H1 (cell line): ENCODE data around the gene NXPH3. TPM values are rescaled to one million over a fixed set of nuclear protein-coding genes. Genes with fewer than 3 reads are reported as not detected.

Experiments
- CTCF ChIA-PET: fragments of 300-600 bp; sonication (Branson Sonifier 250); formaldehyde crosslinking; loops from one replicate; lab custom pipeline; 2021; ENCODE audit not compliant: partially characterized antibody; lab: Charles Lee
- POLR2A ChIA-PET: fragments of 300-600 bp; sonication (Branson Sonifier 250); formaldehyde crosslinking; loops from one replicate; lab custom pipeline; 2021; ENCODE audit warnings: inconsistent platforms; ENCODE audit not compliant: partially characterized antibody; lab: Charles Lee
- DNase-seq, 2 experiments: peaks; one replicate each; pipeline versions ENCODE4 v3.0.0 to v3.0.0-alpha.2; 2010 to 2022; ENCODE audit warnings: low spot score in 2 of 2, low read depth in 1 of 2, mixed read lengths in 1 of 2
- FAIRE-seq: peaks from 2 replicates; lab custom pipeline; 2011; peaks lifted over from hg19 to GRCh38; lab: Jason Lieb, UNC
- H2AFZ ChIP-seq: 2 replicates; pipeline ENCODE4 v1.8.1; 2012; ENCODE audit warnings: low read length, inconsistent platforms
- H2AK5ac ChIP-seq: 2 replicates; pipeline ENCODE4 v1.6.1; 2013; ENCODE audit warnings: low read depth, low read length
- H2BK120ac ChIP-seq: replicated peaks from 2 replicates; pipeline ENCODE3; 2013; ENCODE audit warnings: low read depth, low read length, inconsistent platforms
- H2BK12ac ChIP-seq: 2 replicates; pipeline ENCODE4 v1.6.1; 2013; ENCODE audit warnings: low read depth, low read length
- H2BK15ac ChIP-seq: 2 replicates; pipeline ENCODE4 v1.6.1; 2013; ENCODE audit warnings: low read length
- H2BK20ac ChIP-seq: 2 replicates; pipeline ENCODE4 v1.6.1; 2013; ENCODE audit warnings: low read length
- H2BK5ac ChIP-seq: 2 replicates; pipeline ENCODE4 v1.6.1; 2013; ENCODE audit warnings: low read depth, low read length
- H3K14ac ChIP-seq: 2 replicates; pipeline ENCODE4 v1.6.1; 2013; ENCODE audit warnings: inconsistent platforms; ENCODE audit not compliant: insufficient read length
- H3K18ac ChIP-seq: 2 replicates; pipeline ENCODE4 v1.6.1; 2013; ENCODE audit warnings: low read length; ENCODE audit errors: extremely low read depth
- H3K23ac ChIP-seq: 2 replicates; pipeline ENCODE4 v1.6.1; 2013; ENCODE audit warnings: inconsistent platforms; ENCODE audit not compliant: insufficient read length
- H3K23me2 ChIP-seq: 2 replicates; pipeline ENCODE4 v1.6.1; 2013; ENCODE audit warnings: low read depth, low read length
- H3K27ac ChIP-seq: 2 replicates; pipeline ENCODE4 v1.6.1; 2011; ENCODE audit warnings: low read depth, low read length, inconsistent platforms
- H3K27me3 ChIP-seq, 4 experiments: replicated peaks in 1 of 4; 1 replicate in 1 of 4; 2 replicates in 3 of 4; pipeline versions ENCODE4 v1.6.1 to v1.8.1; 2011 to 2013; ENCODE audit warnings: low read length in 3 of 4, mild to moderate bottlenecking in 3 of 4, inconsistent platforms in 2 of 4, mixed read lengths in 2 of 4, moderate library complexity in 1 of 4; ENCODE audit not compliant: control insufficient read depth in 3 of 4, insufficient read depth in 3 of 4; ENCODE audit errors: extremely low read depth in 1 of 4
- H3K36me3 ChIP-seq, 4 experiments: 2 replicates each; pipeline versions ENCODE4 v1.6.1 to v1.8.1; 2011 to 2013; ENCODE audit warnings: mild to moderate bottlenecking in 4 of 4, low read length in 3 of 4, moderate library complexity in 2 of 4, control low read depth in 1 of 4, inconsistent platforms in 1 of 4; ENCODE audit not compliant: insufficient read depth in 4 of 4, control insufficient read depth in 2 of 4
- H3K4ac ChIP-seq: replicated peaks from 2 replicates; pipeline ENCODE3; 2013; ENCODE audit warnings: low read length, low read depth, mixed read lengths, inconsistent platforms; ENCODE audit not compliant: insufficient read length
- H3K4me1 ChIP-seq, 4 experiments: replicated peaks in 1 of 4; 1 replicate in 1 of 4; 2 replicates in 3 of 4; pipeline versions ENCODE4 v1.6.1 to v1.8.1; 2011 to 2013; ENCODE audit warnings: low read length in 3 of 4, inconsistent platforms in 2 of 4, mixed read lengths in 1 of 4; ENCODE audit not compliant: insufficient read depth in 4 of 4, control insufficient read depth in 3 of 4
- H3K4me2 ChIP-seq, 2 experiments: 2 replicates each; pipeline versions ENCODE4 v1.6.1 to v1.8.1; 2011 to 2013; ENCODE audit warnings: low read depth in 2 of 2, low read length in 2 of 2, control low read depth in 1 of 2, inconsistent platforms in 1 of 2, mild to moderate bottlenecking in 1 of 2; ENCODE audit not compliant: insufficient read depth in 1 of 2
- H3K4me3 ChIP-seq, 4 experiments: fragments of 200-600, 300-600 bp in 1 of 4; sonication (generic), shearing (Covaris generic), sonication (Bioruptor Twin) in 1 of 4; 2 replicates each; pipeline versions ENCODE4 v1.5.1 to v1.8.1; 2011 to 2016; ENCODE audit warnings: low read length in 4 of 4, low read depth in 3 of 4, control low read depth in 2 of 4, inconsistent platforms in 2 of 4, mild to moderate bottlenecking in 2 of 4, mixed read lengths in 1 of 4, moderate library complexity in 1 of 4; ENCODE audit not compliant: insufficient read depth in 2 of 4; ENCODE audit errors: extremely low read depth in 1 of 4
- H3K56ac ChIP-seq: replicated peaks from 2 replicates; pipeline ENCODE3; 2013; ENCODE audit warnings: low read depth, mild to moderate bottlenecking, mixed read lengths, low read length, inconsistent platforms; ENCODE audit not compliant: insufficient read length
- H3K79me1 ChIP-seq: 2 replicates; pipeline ENCODE4 v1.6.1; 2013; ENCODE audit warnings: low read depth, low read length, control low read depth
- H3K79me2 ChIP-seq, 2 experiments: 2 replicates each; pipeline versions ENCODE4 v1.6.1 to v1.8.1; 2012 to 2013; ENCODE audit warnings: low read length in 2 of 2, mild to moderate bottlenecking in 2 of 2, inconsistent platforms in 1 of 2; ENCODE audit not compliant: insufficient read depth in 2 of 2, control insufficient read depth in 1 of 2
- H3K9ac ChIP-seq, 4 experiments: replicated peaks in 1 of 4; 1 replicate in 1 of 4; 2 replicates in 3 of 4; pipeline versions ENCODE4 v1.6.1 to v1.8.1; 2011 to 2013; ENCODE audit warnings: low read depth in 3 of 4, low read length in 3 of 4, control low read depth in 2 of 4, mild to moderate bottlenecking in 2 of 4, moderate library complexity in 2 of 4, inconsistent platforms in 1 of 4; ENCODE audit errors: extremely low read depth in 1 of 4
- H3K9me3 ChIP-seq, 2 experiments: 2 replicates each; pipeline versions ENCODE4 v1.6.1 to v1.8.1; 2012 to 2013; ENCODE audit warnings: mild to moderate bottlenecking in 2 of 2, moderate library complexity in 2 of 2, control low read depth in 1 of 2, inconsistent platforms in 1 of 2, low read depth in 1 of 2, low read length in 1 of 2, mixed read lengths in 1 of 2; ENCODE audit not compliant: insufficient read depth in 2 of 2
- H4K20me1 ChIP-seq, 2 experiments: replicated peaks in 1 of 2; 2 replicates each; pipeline versions ENCODE3 to v1.8.1; 2011 to 2013; ENCODE audit warnings: inconsistent platforms in 2 of 2, low read length in 2 of 2, mild to moderate bottlenecking in 1 of 2; ENCODE audit not compliant: insufficient read depth in 2 of 2, control insufficient read depth in 1 of 2
- H4K5ac ChIP-seq: 2 replicates; pipeline ENCODE4 v1.6.1; 2013; ENCODE audit warnings: low read length, low read depth, mixed read lengths, inconsistent platforms; ENCODE audit not compliant: insufficient read length
- H4K8ac ChIP-seq: 2 replicates; pipeline ENCODE4 v1.8.0; 2013; ENCODE audit warnings: mild to moderate bottlenecking, moderate library complexity, low read length, inconsistent platforms; ENCODE audit not compliant: insufficient read depth; ENCODE audit errors: extremely low read depth
- H4K91ac ChIP-seq: replicated peaks from 2 replicates; pipeline ENCODE3; 2013; ENCODE audit warnings: low read length, mixed read lengths, inconsistent platforms; ENCODE audit not compliant: insufficient read length
- BACH1 ChIP-seq: IDR thresholded peaks from 2 replicates; pipeline ENCODE4 v1.6.1; 2012; ENCODE audit warnings: low read length, improper control_type of control experiment
- HDAC2 ChIP-seq, 2 experiments: fragments of 300-600 bp in 1 of 2; sonication (generic) in 1 of 2; IDR thresholded peaks; 2 replicates each; pipeline ENCODE4 v1.6.1; 2011 to 2012; ENCODE audit warnings: low read depth in 2 of 2, low read length in 2 of 2, mild to moderate bottlenecking in 2 of 2, moderate library complexity in 2 of 2, borderline replicate concordance in 1 of 2, inconsistent platforms in 1 of 2
- KDM4A ChIP-seq: IDR thresholded peaks from one replicate; pipeline ENCODE4 v1.7.1; 2012; ENCODE audit warnings: low read depth, mild to moderate bottlenecking, moderate library complexity, low read length, inconsistent platforms; ENCODE audit not compliant: severe bottlenecking
- PHF8 ChIP-seq: fragments of 200-600 bp; sonication (generic); conservative IDR thresholded peaks from 2 replicates; pipeline ENCODE4 v1.7.1; 2012; ENCODE audit warnings: low read depth, mild to moderate bottlenecking, inconsistent platforms, low read length, moderate library complexity
- TAF1 ChIP-seq: IDR thresholded peaks from 2 replicates; pipeline ENCODE4 v1.6.1; 2011; ENCODE audit warnings: mild to moderate bottlenecking, low read depth, low read length
- TBP ChIP-seq: IDR thresholded peaks from 2 replicates; pipeline ENCODE4 v1.6.1; 2011; ENCODE audit warnings: low read depth, low read length, improper control_type of control experiment
- TCF12 ChIP-seq: IDR thresholded peaks from 2 replicates; pipeline ENCODE4 v1.6.1; 2011; ENCODE audit warnings: low read depth, mild to moderate bottlenecking, low read length
- WGBS, 2 experiments: shearing (Covaris generic) in 1 of 2; methylation state at CpG; one replicate each; pipeline versions ENCODE4 v1.1.6 to v1.1.7; 2013 to 2015; ENCODE audit warnings: low lambda C conversion rate in 2 of 2, mixed read lengths in 2 of 2, inconsistent platforms in 1 of 2, low coverage in 1 of 2, missing lambda C conversion rate in 1 of 2; ENCODE audit not compliant: insufficient replicate concordance in 2 of 2, insufficient coverage in 1 of 2, insufficient read length in 1 of 2; ENCODE audit errors: extremely low coverage in 1 of 2, missing lambda C conversion rate in 1 of 2; 5-methylcytosine and 5-hydroxymethylcytosine counted together
- polyA plus RNA-seq, 7 experiments: library from polyadenylated mRNA; depleted of rRNA in 3 of 7; stranded (reverse) in 5 of 7; unstranded in 2 of 7; fragments of >200 nt in 5 of 7; fragments of 200-250 nt in 2 of 7; gene quantifications; 1 replicate in 5 of 7; 2 replicates in 1 of 7; 4 replicates in 1 of 7; pipeline versions ENCODE4 v1.2.1 to v1.2.3, GENCODE V29; 2011 to 2013; ENCODE audit warnings: missing spikeins in 2 of 7, mixed read lengths in 2 of 7
- total RNA-seq: library from RNA; stranded (reverse); fragmentation: NEBNext Ultra II Directional; extraction: Animal tissue kit (Norgen Biotek cat#: 25700); gene quantifications from 2 replicates; pipeline ENCODE4 v1.2.1, GENCODE V29; 2021
- TF ChIP-seq, protein P1 (sequence below), 3 experiments: IDR thresholded peaks; 1 replicate in 2 of 3; 2 replicates in 1 of 3; pipeline versions ENCODE4 v1.5.1 to v1.6.1; 2011; ENCODE audit warnings: low read length in 3 of 3, mild to moderate bottlenecking in 3 of 3, inconsistent platforms in 2 of 3, low read depth in 1 of 3, moderate library complexity in 1 of 3; ENCODE audit not compliant: insufficient read depth in 1 of 3; ENCODE audit errors: control extremely low read depth in 1 of 3

Gene NXPH3
- total and polyA plus RNA-seq, 2 of the 8 experiments (the other 6 are each of a cell fraction or from before 2014, with no cell fraction given), result 2.5 to 3.7 TPM

DNA sequence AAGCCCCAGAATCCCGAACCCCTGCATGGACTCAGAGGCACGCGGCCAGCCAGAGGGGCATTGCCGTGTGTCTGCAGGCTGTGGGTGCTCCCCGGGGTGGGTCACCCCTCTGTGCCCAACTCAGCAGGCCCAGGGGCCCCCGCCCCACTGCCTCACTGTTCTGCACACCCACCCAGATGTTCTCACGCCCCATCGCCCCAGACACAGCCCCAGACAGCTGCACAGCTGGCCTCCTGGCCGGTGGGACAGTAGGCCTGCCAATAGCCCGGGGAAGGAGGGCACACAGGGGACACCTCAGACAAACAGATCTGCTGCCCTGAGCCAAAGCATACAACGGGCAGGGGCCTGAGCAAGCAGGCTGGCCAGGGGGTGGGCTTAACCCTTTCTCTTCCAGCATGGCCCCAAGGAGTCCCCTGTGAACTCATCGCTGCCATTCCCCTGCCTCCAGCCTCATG lies 27.6 kb upstream of the NXPH3 start:
- no peak overlapping the region for H2BK120ac ChIP-seq
- CTCF ChIA-PET, result interaction anchor here (0.7 to 16.4 kb wide), 21 partner anchors 9 to 149 kb away, joined by 3 to 228 read pairs (median 6); partner anchors contain the start of genes NGFR and PHB1
- H2BK5ac ChIP-seq, result no peak overlapping the region
- no peak overlapping the region for H3K4me2 ChIP-seq
- H3K4me1 ChIP-seq, result peaks cover 0 to 29% (median 17%) of the 10 kb centered on the region in 4 experiments; a peak in 6 of 7 replicates
- H3K18ac ChIP-seq, result no peak overlapping the region
- no peak overlapping the region for H4K91ac ChIP-seq
- H3K4ac ChIP-seq, result no peak overlapping the region
- H3K79me2 ChIP-seq, result no peaks in the 10 kb centered on the region
- H4K20me1 ChIP-seq, result no peaks in the 10 kb centered on the region
- WGBS, 2 experiments, result 75% methylated on average over 4 of the region's 12 CpGs; no CpG with 5 or more reads in 1 of the 2 experiments
- no peak overlapping the region for H3K4me3 ChIP-seq
- H3K36me3 ChIP-seq, result no peaks in the 10 kb centered on the region
- H3K23me2 ChIP-seq, result no peaks in the 10 kb centered on the region
- H2BK12ac ChIP-seq, result peak overlapping the region; percentile 60; the same call in 1 of the 2 replicates
- H2BK20ac ChIP-seq, result no peak overlapping the region
- H4K5ac ChIP-seq, result no peak overlapping the region
- H2BK15ac ChIP-seq, result peak overlapping the region; percentile 75; the same call in 1 of the 2 replicates
- no peak overlapping the region for H3K9ac ChIP-seq
- H3K14ac ChIP-seq, result no peak overlapping the region
- H3K56ac ChIP-seq, result no peak overlapping the region
- no peak for DNase-seq
- H2AFZ ChIP-seq, result no peak overlapping the region
- H4K8ac ChIP-seq, result no peak overlapping the region
- no peak overlapping the region for H3K23ac ChIP-seq
- H3K9me3 ChIP-seq, result no peaks in the 10 kb centered on the region
- no peak for FAIRE-seq
- no peaks in the 10 kb centered on the region for H3K27me3 ChIP-seq
- no peak overlapping the region for H3K27ac ChIP-seq
- H2AK5ac ChIP-seq, result no peak overlapping the region
- no peak for TF ChIP-seq HDAC2 (IDR thresholded peaks at IDR 0.05; ENCODE audit: borderline replicate concordance in 1 of 2, low read depth in 2 of 2, low read length in 2 of 2)
- TF ChIP-seq TAF1, result no peak
- TF ChIP-seq KDM4A, result no peak
- TF ChIP-seq BACH1, result no peak
- no peak for TF ChIP-seq TBP
- no peak for TF ChIP-seq PHF8
- no peak for TF ChIP-seq TCF12
- TF ChIP-seq, protein P1, sequence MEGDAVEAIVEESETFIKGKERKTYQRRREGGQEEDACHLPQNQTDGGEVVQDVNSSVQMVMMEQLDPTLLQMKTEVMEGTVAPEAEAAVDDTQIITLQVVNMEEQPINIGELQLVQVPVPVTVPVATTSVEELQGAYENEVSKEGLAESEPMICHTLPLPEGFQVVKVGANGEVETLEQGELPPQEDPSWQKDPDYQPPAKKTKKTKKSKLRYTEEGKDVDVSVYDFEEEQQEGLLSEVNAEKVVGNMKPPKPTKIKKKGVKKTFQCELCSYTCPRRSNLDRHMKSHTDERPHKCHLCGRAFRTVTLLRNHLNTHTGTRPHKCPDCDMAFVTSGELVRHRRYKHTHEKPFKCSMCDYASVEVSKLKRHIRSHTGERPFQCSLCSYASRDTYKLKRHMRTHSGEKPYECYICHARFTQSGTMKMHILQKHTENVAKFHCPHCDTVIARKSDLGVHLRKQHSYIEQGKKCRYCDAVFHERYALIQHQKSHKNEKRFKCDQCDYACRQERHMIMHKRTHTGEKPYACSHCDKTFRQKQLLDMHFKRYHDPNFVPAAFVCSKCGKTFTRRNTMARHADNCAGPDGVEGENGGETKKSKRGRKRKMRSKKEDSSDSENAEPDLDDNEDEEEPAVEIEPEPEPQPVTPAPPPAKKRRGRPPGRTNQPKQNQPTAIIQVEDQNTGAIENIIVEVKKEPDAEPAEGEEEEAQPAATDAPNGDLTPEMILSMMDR (IDR thresholded peaks at IDR 0.05; ENCODE audit: control extremely low read depth in 1 of 3, insufficient read depth in 1 of 3, low read depth in 1 of 3, low read length in 3 of 3), result no peak
- TF ChIP-seq, all 59 proteins: peak for 0
- POLR2A ChIA-PET, result interaction anchor here (0.9 to 1.0 kb wide), 2 partner anchors 113 to 140 kb away, joined by 3 read pairs; no protein-coding TSS in a partner anchor
- H3K79me1 ChIP-seq, result no peaks in the 10 kb centered on the region
